Ishikawa (cell line): Measurements from ENCODE around the gene LDB3.

ENCODE experiments used
- CEBPB ChIP-seq: IDR thresholded peaks from 2 replicates; pipeline ENCODE4 v1.6.1; 2012
- CREB1 ChIP-seq: IDR thresholded peaks from 2 replicates; pipeline ENCODE4 v1.6.1; 2012; ENCODE audit warnings: low read depth
- EGR1 ChIP-seq: IDR thresholded peaks from 2 replicates; pipeline ENCODE4 v1.6.1; 2012
- EP300 ChIP-seq: IDR thresholded peaks from 2 replicates; pipeline ENCODE4 v1.6.1; 2012; ENCODE audit warnings: borderline replicate concordance
- FOXM1 ChIP-seq: IDR thresholded peaks from 2 replicates; pipeline ENCODE4 v1.6.1; 2012; ENCODE audit warnings: low read depth, borderline replicate concordance
- MAX ChIP-seq: IDR thresholded peaks from 2 replicates; pipeline ENCODE4 v1.6.1; 2012
- NFIC ChIP-seq: IDR thresholded peaks from 2 replicates; pipeline ENCODE4 v1.6.1; 2012
- RAD21 ChIP-seq: IDR thresholded peaks from 2 replicates; pipeline ENCODE4 v1.6.1; 2012; ENCODE audit warnings: low read depth
- REST ChIP-seq: IDR thresholded peaks from 2 replicates; pipeline ENCODE4 v1.6.1; 2012; ENCODE audit warnings: low read depth, mild to moderate bottlenecking
- TAF1 ChIP-seq: IDR thresholded peaks from 2 replicates; pipeline ENCODE4 v1.6.1; 2012; ENCODE audit warnings: low read depth, mild to moderate bottlenecking
- TCF12 ChIP-seq: IDR thresholded peaks from 2 replicates; pipeline ENCODE4 v1.6.1; 2012; ENCODE audit warnings: low read depth
- USF1 ChIP-seq: IDR thresholded peaks from 2 replicates; pipeline ENCODE4 v1.6.1; 2012
- YY1 ChIP-seq: IDR thresholded peaks from 2 replicates; pipeline ENCODE4 v1.6.1; 2012; ENCODE audit warnings: low read depth
- ZBTB7A ChIP-seq: IDR thresholded peaks from 2 replicates; pipeline ENCODE4 v1.6.1; 2012; ENCODE audit warnings: low read depth

LDB3 gene

GRCh38 chr10:86711513-86712316, 43.4 kb downstream of the LDB3 start:
- TF ChIP-seq TAF1 (peak; percentile 50; the same call in 1 of the 2 replicates), ZBTB7A (no peak; the same call in 1 of the 2 replicates), MAX (0 out of 2 replicates have a peak, but pooled peaks have one; percentile 1), YY1 (no peak), REST (no peak), EGR1 (no peak; the same call in 1 of the 2 replicates)

- TF ChIP-seq REST (no peak), NFIC (no peak), CREB1 (no peak), TCF12 (no peak), EP300 (no peak), USF1 (no peak), CEBPB (no peak), TAF1 (no peak; the same call in 1 of the 2 replicates), EGR1 (no peak), YY1 (no peak), FOXM1 (no peak), RAD21 (no peak)
Observed at GRCh38 chr10:86712317-86712707, 44.0 kb downstream of the LDB3 start.

DNA sequence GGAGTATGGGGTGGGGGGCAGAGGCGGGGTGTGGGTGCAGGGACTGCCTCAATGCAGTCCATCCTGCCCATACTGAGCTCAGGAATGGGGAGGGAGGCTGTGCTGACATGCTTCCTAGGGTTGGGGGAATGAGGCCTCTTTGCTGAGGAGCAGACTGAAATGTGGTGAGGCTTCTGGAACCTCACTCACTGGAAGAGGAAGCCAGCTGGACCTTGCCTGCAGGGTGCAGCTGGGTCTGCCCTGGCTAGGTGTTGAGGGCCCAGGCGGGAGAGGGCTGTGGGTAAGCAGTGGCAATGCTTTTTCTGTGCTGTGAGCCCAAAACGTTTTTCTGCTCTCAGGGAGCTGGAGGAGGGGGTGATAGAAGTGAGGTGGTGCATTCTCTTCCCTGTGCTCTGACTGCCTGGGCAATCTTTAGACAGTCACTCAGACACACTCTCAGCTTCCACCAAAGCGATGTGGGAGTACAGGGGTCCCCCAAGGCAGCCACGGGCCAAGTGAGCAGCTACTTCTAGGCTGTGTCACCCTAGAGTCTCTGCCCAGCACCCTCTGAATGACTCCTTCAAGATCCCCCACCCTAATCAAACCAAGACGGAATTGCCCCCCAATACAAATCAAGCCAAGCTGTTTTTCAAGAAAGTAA, 47.0 kb downstream of the LDB3 start:
- no peak for TF ChIP-seq FOXM1
- TF ChIP-seq CEBPB: no peak
- TF ChIP-seq USF1: no peak

- TF ChIP-seq CEBPB (no peak), FOXM1 (no peak), YY1 (no peak), USF1 (no peak), ZBTB7A (no peak)
Observed at GRCh38 chr10:86715836-86716235, 47.5 kb downstream of the LDB3 start.

DNA sequence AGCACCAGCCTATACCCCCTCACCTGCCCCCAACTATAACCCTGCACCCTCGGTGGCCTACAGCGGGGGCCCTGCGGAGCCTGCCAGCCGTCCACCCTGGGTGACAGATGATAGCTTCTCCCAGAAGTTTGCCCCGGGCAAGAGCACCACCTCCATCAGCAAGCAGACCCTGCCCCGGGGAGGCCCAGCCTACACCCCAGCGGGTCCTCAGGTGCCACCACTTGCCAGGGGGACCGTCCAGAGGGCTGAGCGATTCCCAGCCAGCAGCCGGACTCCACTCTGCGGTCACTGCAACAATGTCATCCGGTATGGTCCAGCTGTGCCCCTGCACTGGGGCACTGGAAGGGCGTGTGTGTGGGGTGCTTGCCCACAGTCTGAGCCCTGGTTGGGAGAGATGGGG, 48.2 kb downstream of the LDB3 start:
- no peak for TF ChIP-seq USF1

- TF ChIP-seq TCF12 (no peak), YY1 (no peak), USF1 (no peak), EGR1 (no peak), NFIC (no peak), REST (no peak)
Observed at GRCh38 chr10:86718556-86718955, 50.2 kb downstream of the LDB3 start.
